GM12872 (cell line): ENCODE measurements around the gene AICDA.

ENCODE experiments used
- TF ChIP-seq, protein P1 (sequence below): IDR thresholded peaks from 3 replicates; pipeline ENCODE4 v1.5.1; 2011; ENCODE audit warnings: low read depth, mild to moderate bottlenecking, low read length, moderate library complexity; ENCODE audit not compliant: insufficient read depth

The AICDA gene

DNA sequence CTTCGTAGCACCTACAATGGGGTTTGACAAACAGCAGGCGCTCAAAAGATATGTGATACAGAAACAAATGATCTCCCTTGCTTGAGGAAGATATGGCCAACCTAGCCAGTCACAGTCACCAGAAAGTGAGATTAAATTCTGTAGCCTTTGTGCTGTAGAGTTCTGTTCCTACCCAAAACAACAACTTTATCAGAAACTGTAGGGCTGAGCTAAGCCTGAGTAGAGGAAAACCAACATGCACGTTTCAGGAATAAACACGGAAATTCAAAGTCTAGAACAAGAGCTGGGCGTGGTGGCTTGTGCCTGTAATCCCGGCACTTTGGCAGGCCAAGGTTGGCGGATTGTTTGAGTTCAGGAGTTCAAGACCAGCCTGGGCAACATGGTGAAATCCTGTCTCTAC lies 23.0 kb downstream of the AICDA start:
- TF ChIP-seq, protein P1, sequence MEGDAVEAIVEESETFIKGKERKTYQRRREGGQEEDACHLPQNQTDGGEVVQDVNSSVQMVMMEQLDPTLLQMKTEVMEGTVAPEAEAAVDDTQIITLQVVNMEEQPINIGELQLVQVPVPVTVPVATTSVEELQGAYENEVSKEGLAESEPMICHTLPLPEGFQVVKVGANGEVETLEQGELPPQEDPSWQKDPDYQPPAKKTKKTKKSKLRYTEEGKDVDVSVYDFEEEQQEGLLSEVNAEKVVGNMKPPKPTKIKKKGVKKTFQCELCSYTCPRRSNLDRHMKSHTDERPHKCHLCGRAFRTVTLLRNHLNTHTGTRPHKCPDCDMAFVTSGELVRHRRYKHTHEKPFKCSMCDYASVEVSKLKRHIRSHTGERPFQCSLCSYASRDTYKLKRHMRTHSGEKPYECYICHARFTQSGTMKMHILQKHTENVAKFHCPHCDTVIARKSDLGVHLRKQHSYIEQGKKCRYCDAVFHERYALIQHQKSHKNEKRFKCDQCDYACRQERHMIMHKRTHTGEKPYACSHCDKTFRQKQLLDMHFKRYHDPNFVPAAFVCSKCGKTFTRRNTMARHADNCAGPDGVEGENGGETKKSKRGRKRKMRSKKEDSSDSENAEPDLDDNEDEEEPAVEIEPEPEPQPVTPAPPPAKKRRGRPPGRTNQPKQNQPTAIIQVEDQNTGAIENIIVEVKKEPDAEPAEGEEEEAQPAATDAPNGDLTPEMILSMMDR, result no peak

DNA sequence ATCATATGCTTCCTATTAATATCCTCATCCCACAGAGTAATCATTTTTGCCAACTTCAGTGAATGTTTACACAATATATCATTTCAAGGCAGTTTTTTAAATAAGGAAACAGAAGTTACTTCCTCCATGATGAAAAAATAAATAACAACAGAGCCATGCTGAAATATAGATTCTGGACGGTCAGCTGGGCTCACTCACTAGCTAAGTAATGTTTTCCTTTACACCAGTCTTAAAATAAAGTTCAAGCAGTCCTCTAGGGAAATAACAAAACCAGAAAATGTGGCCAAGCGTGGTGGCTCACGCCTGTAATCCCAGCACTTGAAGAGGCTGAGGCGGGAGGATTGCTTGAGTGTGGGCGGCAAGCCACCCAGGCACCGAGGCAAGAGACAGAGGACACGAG lies 28.7 kb downstream of the AICDA start:
- TF ChIP-seq, protein P1, result no peak

DNA sequence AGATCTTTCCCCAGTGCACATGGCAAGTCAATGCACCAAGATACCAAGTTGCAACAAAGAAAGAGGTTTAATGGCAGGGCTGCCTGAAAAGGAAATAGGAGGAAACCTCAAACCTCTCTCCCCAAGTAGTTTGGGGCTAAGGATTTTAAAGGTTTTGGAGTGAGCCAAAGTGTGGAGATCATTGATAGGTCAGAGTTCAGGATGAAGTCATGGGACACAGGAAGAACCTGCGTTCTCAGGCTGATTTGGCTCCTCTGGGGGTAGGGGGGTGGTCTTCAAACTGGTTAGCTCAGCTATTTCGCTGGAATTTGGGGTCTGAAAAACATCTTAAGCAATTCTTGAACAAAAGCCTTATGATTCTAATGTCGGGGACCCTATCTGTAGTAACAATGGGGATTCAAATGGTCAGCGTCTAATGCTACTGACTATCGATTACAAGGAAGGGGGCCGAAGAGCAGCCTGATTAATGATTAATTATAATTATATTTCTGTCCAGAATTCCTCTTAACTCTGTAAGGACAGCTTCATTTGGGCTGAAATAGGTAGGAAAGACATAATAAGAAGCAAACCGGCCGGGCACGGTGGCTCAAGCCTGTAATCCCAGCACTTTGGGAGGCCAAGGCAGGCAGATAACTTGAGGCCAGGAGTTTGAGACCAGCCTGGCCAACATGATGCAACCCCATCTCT lies 31.4 kb downstream of the AICDA start:
- TF ChIP-seq, protein P1, result no peak

DNA sequence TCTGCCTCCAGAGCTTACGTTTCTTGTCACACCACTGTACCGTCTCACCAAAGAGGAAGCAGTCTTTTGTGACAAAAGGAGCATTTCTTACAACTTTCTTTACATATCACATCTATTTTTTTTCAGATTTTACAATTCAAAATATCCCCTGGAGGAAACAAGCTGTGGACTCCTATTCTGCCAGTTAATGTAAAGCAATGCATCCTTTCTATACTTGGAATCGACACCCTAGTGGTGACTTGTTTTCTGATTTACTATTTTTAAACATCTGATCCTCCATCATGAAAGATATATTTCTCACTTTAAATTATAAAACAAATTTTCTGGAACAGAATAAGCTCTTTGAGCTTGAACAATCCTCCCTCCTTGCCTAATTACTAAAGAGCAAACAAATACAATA lies 34.8 kb downstream of the AICDA start:
- TF ChIP-seq, protein P1, result no peak

DNA sequence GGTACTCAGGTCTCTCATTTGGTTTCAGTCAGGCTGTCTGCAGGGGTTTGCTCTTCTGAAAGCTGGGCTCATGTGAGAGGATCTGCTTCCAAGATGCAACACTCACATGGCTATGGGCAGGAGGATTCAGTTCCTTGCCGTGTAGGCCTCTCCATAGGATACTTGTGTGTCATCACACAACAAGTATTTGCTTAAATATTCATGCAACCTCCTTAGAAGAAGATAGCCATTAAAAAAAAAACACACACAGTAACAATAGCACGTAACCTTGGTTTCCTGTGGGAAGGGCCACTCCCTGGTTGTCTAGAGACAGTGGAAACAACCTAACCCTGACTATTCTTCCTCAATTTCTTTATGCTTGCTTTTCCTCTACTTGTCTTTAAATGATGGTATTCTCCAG lies 40.2 kb downstream of the AICDA start:
- TF ChIP-seq, protein P1, result no peak

DNA sequence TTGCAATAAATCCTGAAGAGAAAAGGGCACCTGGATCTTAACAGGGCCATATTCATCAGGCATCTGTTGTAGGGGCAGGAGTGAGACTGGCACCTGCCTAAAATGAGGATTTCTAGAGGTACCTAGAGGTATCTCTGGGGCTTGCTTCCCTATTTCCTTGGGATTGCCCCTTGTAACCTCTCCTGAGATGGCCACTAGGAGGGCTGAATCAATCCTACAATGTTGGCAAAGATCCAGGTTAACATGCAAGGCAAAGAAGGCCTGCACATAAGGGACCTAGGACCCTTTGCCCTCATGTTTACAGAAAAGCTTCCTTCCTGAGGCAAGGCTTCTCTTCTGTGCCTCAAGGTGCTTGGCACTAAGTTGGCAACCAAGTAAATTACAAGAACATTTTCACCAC lies 46.1 kb downstream of the AICDA start:
- TF ChIP-seq, protein P1, result no peak

DNA sequence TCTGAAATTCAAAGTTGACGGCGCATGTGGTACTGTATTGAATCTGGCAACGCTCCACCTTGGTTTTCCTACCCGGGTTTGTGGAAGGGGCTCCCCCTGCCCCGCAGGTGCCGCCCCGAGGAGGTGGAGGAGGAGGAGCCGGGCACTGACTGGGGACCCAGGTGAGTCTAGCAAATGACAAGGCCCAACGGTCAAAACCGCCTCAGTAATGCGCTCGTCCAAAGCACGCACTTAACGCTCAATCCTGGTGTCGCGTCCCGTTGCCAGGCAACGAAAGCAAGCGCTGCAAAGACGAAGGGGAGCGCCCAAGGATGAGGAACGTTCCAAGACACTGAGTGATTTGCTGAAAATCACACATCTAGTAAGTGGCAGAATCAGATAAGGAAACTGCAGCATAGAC lies 48.0 kb downstream of the AICDA start:
- TF ChIP-seq, protein P1, result no peak

DNA sequence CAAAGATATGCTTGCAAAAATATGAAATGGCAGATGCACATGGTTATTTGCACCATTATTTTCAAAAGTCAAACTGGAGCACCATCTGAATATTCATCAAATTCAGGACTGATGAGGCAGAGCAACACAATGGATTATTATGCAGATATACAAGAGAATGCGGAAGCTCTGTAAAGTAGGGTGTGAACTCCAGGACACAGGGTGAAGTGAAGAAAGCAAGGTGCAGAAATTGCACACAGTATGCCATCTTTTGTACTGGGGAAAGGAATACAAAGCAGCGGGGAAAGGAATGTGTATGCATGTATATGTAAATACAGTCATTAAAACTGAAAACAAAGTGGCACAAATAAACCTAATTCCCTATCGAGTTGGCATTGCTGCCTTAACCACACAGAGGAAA lies 49.3 kb downstream of the AICDA start:
- TF ChIP-seq, protein P1, result no peak
